Endothelial cell of umbilical vein (primary cell): ENCODE data around the gene KRTAP10-2. TPM values are rescaled to one million over a fixed set of nuclear protein-coding genes. Genes with fewer than 3 reads are reported as not detected.

Experiments used
- BruUV-seq: library from RNA; stranded (reverse); fragments of 400-500 nt; replicated peaks from 2 replicates; lab custom pipeline; 2021; lab: Mats Ljungman, UMichigan
- CTCF ChIA-PET: fragments of 300-600, 350-600 bp; sonication (Branson Sonifier 250); formaldehyde crosslinking; loops from one replicate; lab custom pipeline; 2021; ENCODE audit warnings: antibody characterized with exemption, inconsistent platforms; lab: Charles Lee
- POLR2A ChIA-PET: fragments of 300-600, 350-600 bp; sonication (Branson Sonifier 250); formaldehyde crosslinking; loops from one replicate; lab custom pipeline; 2021; ENCODE audit warnings: antibody characterized with exemption, inconsistent platforms; lab: Charles Lee
- DNase-seq: peaks from one replicate; pipeline ENCODE4 v3.0.0-alpha.2; 2011; ENCODE audit warnings: low read depth, low spot score
- FAIRE-seq: peaks from 2 replicates; lab custom pipeline; 2011; peaks lifted over from hg19 to GRCh38; lab: Jason Lieb, UNC
- H2AFZ ChIP-seq: 2 replicates; pipeline ENCODE4 v1.6.0; 2012; ENCODE audit warnings: low read depth, low read length, control low read depth, inconsistent platforms
- H3K27ac ChIP-seq: 2 replicates; pipeline ENCODE4 v1.5.1; 2011; ENCODE audit warnings: low read depth, mild to moderate bottlenecking, control low read depth, low read length, moderate library complexity; ENCODE audit not compliant: insufficient read depth
- H3K27me3 ChIP-seq, 2 experiments: 2 replicates each; pipeline versions ENCODE4 v1.6.0 to v1.6.1; 2011; ENCODE audit warnings: low read length in 2 of 2, mixed read lengths in 1 of 2; ENCODE audit not compliant: control insufficient read depth in 2 of 2, insufficient read depth in 2 of 2
- H3K36me3 ChIP-seq, 2 experiments: 2 replicates in 1 of 2; 3 replicates in 1 of 2; pipeline ENCODE4 v1.5.1; 2011; ENCODE audit warnings: low read length in 2 of 2, mild to moderate bottlenecking in 1 of 2, moderate library complexity in 1 of 2; ENCODE audit not compliant: control insufficient read depth in 2 of 2, insufficient read depth in 2 of 2; ENCODE audit errors: extremely low read depth in 1 of 2
- H3K4me1 ChIP-seq: 3 replicates; pipeline ENCODE4 v1.5.1; 2011; ENCODE audit warnings: mild to moderate bottlenecking, low read length; ENCODE audit not compliant: control insufficient read depth, insufficient read depth; ENCODE audit errors: extremely low read depth
- H3K4me2 ChIP-seq: 2 replicates; pipeline ENCODE4 v1.6.1; 2011; ENCODE audit warnings: low read length, control low read depth, mixed read lengths; ENCODE audit not compliant: insufficient read depth
- H3K4me3 ChIP-seq, 3 experiments: fragments of 200-600 bp in 1 of 3; sonication (generic), shearing (Covaris generic) in 1 of 3; replicated peaks in 1 of 3; 2 replicates each; pipeline ENCODE4 v1.5.1; 2011 to 2016; ENCODE audit warnings: control low read depth in 3 of 3, low read length in 3 of 3, mild to moderate bottlenecking in 2 of 3, inconsistent platforms in 1 of 3, low read depth in 1 of 3, moderate library complexity in 1 of 3; ENCODE audit not compliant: insufficient read depth in 1 of 3
- H3K79me2 ChIP-seq: 2 replicates; pipeline ENCODE4 v1.6.0; 2012; ENCODE audit warnings: low read length, inconsistent platforms; ENCODE audit not compliant: control insufficient read depth, insufficient read depth
- H3K9ac ChIP-seq: replicated peaks from 2 replicates; pipeline ENCODE3; 2011; ENCODE audit warnings: low read length, control low read depth; ENCODE audit not compliant: insufficient read depth; ENCODE audit errors: extremely low read depth
- H3K9me1 ChIP-seq: replicated peaks from 3 replicates; pipeline ENCODE4 v1.6.0; 2011; ENCODE audit warnings: mild to moderate bottlenecking, low read length; ENCODE audit not compliant: control insufficient read depth, insufficient read depth; ENCODE audit errors: extremely low read depth
- H3K9me3 ChIP-seq: replicated peaks from 2 replicates; pipeline ENCODE4 v1.5.1; 2012; ENCODE audit warnings: low read length, inconsistent platforms; ENCODE audit not compliant: control insufficient read depth, insufficient read depth
- H4K20me1 ChIP-seq: replicated peaks from 2 replicates; pipeline ENCODE3; 2011; ENCODE audit warnings: mild to moderate bottlenecking, low read length; ENCODE audit not compliant: control insufficient read depth, insufficient read depth; ENCODE audit errors: extremely low read depth
- CTCF ChIP-seq, 2 donors: IDR thresholded peaks; 1 replicate in 1 of 2; 2 replicates in 1 of 2; pipeline ENCODE4 v1.5.1; 2011; ENCODE audit warnings: low read length in 2 of 2, mild to moderate bottlenecking in 2 of 2, moderate library complexity in 2 of 2, control low read depth in 1 of 2, inconsistent platforms in 1 of 2, low read depth in 1 of 2; ENCODE audit not compliant: insufficient read depth in 1 of 2; ENCODE audit errors: extremely low read depth in 1 of 2
- EZH2 ChIP-seq: IDR thresholded peaks from 2 replicates; pipeline ENCODE4 v1.6.1; 2012; ENCODE audit warnings: borderline replicate concordance, low read depth, mild to moderate bottlenecking, moderate library complexity, low read length, inconsistent platforms; ENCODE audit not compliant: severe bottlenecking
- FOS ChIP-seq: IDR thresholded peaks from 2 replicates; pipeline ENCODE4 v1.6.1; 2011; ENCODE audit warnings: mild to moderate bottlenecking, low read length, moderate library complexity, borderline replicate concordance; ENCODE audit not compliant: insufficient read depth
- GATA2 ChIP-seq: IDR thresholded peaks from 2 replicates; pipeline ENCODE4 v1.7.0; 2011; ENCODE audit warnings: low read depth, mild to moderate bottlenecking, moderate library complexity, mixed read lengths, low read length; ENCODE audit not compliant: insufficient read length, insufficient read depth
- JUN ChIP-seq: IDR thresholded peaks from 2 replicates; pipeline ENCODE4 v1.6.1; 2011; ENCODE audit warnings: borderline replicate concordance, low read depth; ENCODE audit not compliant: insufficient read length, insufficient read depth
- MAX ChIP-seq: IDR thresholded peaks from 2 replicates; pipeline ENCODE4 v1.6.1; 2011; ENCODE audit not compliant: insufficient read depth, insufficient read length
- MYC ChIP-seq: IDR thresholded peaks from one replicate; pipeline ENCODE4 v1.6.1; 2011; ENCODE audit warnings: mild to moderate bottlenecking, low read depth, low read length
- POLR2A ChIP-seq: IDR thresholded peaks from 2 replicates; pipeline ENCODE4 v1.6.1; 2012; ENCODE audit warnings: low read depth, mild to moderate bottlenecking, control low read depth, low read length
- POLR2AphosphoS5 ChIP-seq: IDR thresholded peaks from 2 replicates; pipeline ENCODE4 v1.6.1; 2012; ENCODE audit warnings: low read depth, mild to moderate bottlenecking, control low read depth, low read length, moderate library complexity; ENCODE audit not compliant: insufficient read depth
- dilution Hi-C: fragments of 300-500 bp; cut with MboI; formaldehyde crosslinking; loops from one replicate; pipeline ENCODE4 v1.15.0; 2019; ENCODE audit warnings: low sequenced_read_pairs; ENCODE audit not compliant: extremely low pct_ligation_motif_present
- intact Hi-C: fragments of 100-400 bp; cut with micrococcal nuclease; formaldehyde crosslinking; loops from one replicate; pipeline ENCODE4 v1.10.0; 2022
- polyA plus RNA-seq, 4 experiments: library from polyadenylated mRNA; depleted of rRNA in 3 of 4; stranded (reverse) in 3 of 4; unstranded in 1 of 4; fragments of >200 nt; gene quantifications; 2 replicates each; pipeline versions ENCODE4 v1.2.1 to v1.2.3, GENCODE V29; 2011 to 2012; ENCODE audit warnings: missing spikeins in 1 of 4
- total RNA-seq: library from RNA; stranded (reverse); gene quantifications from 2 replicates; pipeline ENCODE4 v1.2.3, GENCODE V29; 2021

The KRTAP10-2 gene
- total and polyA plus RNA-seq, 2 donors (not counting 3 experiments of a cell fraction or from before 2014, with no cell fraction given): not detected

DNA sequence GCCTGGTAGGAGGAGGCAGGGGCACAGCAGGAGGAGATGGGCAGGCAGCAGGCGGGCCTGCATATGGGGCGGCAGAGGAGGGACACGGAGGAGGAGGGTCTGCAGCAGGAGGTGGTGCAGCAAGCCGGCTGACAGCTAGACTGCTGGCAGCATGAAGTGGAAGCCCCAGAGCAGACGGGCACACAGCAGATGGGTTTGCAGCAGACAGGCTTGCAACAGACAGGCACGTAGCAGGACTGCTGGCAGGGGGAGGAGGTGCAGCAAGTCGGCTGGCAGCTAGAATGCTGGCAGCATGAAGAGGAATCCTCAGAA lies 28.5 kb upstream of the KRTAP10-2 start:
- DNase-seq (no peak), FAIRE-seq (no peak)
- ChIA-PET CTCF (no interaction called here), POLR2A (no interaction called here)
- Histone ChIP-seq H3K27me3 (peaks cover 0 to 4% of the 10 kb centered on the region in 2 experiments), H4K20me1 (no peaks in the 10 kb centered on the region), H3K79me2 (no peaks in the 10 kb centered on the region), H3K36me3 (no peaks in the 10 kb centered on the region), H3K9me1 (no peaks in the 10 kb centered on the region), H3K27ac (no peak overlapping the region), H3K4me2 (no peak overlapping the region), H2AFZ (no peak overlapping the region), H3K4me3 (no peak overlapping the region), H3K9ac (no peak overlapping the region), H3K4me1 (no peaks in the 10 kb centered on the region), H3K9me3 (no peaks in the 10 kb centered on the region)
- TF ChIP-seq EZH2: no peak
- TF ChIP-seq MAX: no peak
- no peak for TF ChIP-seq GATA2
- no peak for TF ChIP-seq MYC
- TF ChIP-seq POLR2A: no peak
- no peak for TF ChIP-seq JUN
- dilution Hi-C loops (no loop called here), intact Hi-C loops (no loop called here)
- no TSS peak for BruUV-seq

- intact Hi-C loops: no loop called here
- POLR2A ChIA-PET: no interaction called here
Observed at GRCh38 chr21:44579056-44579832, 27.9 kb upstream of the KRTAP10-2 start.

More at GRCh38 chr21:44579056-44579832, 27.9 kb upstream of the KRTAP10-2 start:
- DNase-seq: no peak
- no TSS peak for BruUV-seq
- dilution Hi-C loops: no loop called here
- H3K9me1 ChIP-seq: no peaks in the 10 kb centered on the region
- no peak for FAIRE-seq
- TF ChIP-seq MYC (no peak), POLR2A (no peak), GATA2 (no peak), MAX (no peak), FOS (no peak), CTCF (IDR thresholded peaks at IDR 0.05; ENCODE audit: extremely low read depth in 1 of 2, insufficient read depth in 1 of 2, low read depth in 1 of 2, low read length in 2 of 2) (no peak), EZH2 (no peak), POLR2AphosphoS5 (no peak), JUN (no peak)
- H3K4me2 ChIP-seq: no peak overlapping the region
- no peaks in the 10 kb centered on the region for H3K9me3 ChIP-seq
- H3K27ac ChIP-seq: no peak overlapping the region
- CTCF ChIA-PET: no interaction called here
- peaks cover 0 to 3% of the 10 kb centered on the region in 2 experiments for H3K27me3 ChIP-seq
- H2AFZ ChIP-seq: no peak overlapping the region
- no peaks in the 10 kb centered on the region for H3K4me1 ChIP-seq
- no peak overlapping the region for H3K9ac ChIP-seq
- no peaks in the 10 kb centered on the region for H3K79me2 ChIP-seq
- H4K20me1 ChIP-seq: no peaks in the 10 kb centered on the region
- H3K36me3 ChIP-seq: no peaks in the 10 kb centered on the region
- H3K4me3 ChIP-seq: no peak overlapping the region
